Activated CD8-positive, alpha-beta T cell treated with anti-CD3 and anti-CD28 coated beads, Interleukin-2, amount 10 ng/mL, durations not matched to agents 7 days and 5 days (primary cell): Measurements from ENCODE around the gene CLTCL1. TPM values are rescaled to one million over a fixed set of nuclear protein-coding genes. Genes with fewer than 3 reads are reported as not detected.

Experiments used
- ATAC-seq: fragments of 150-1000 bp; cut with Tn5 transposase; one replicate; pipeline ENCODE4 v1.10.0; 2021; ENCODE audit warnings: moderate library complexity
- CTCF ChIA-PET: fragments of 350-600 bp; sonication (Branson Sonifier 250); formaldehyde crosslinking; loops from one replicate; lab custom pipeline; 2021; ENCODE audit warnings: antibody characterized with exemption; lab: Charles Lee
- POLR2A ChIA-PET: fragments of 350-600 bp; sonication (Branson Sonifier 250); formaldehyde crosslinking; loops from one replicate; lab custom pipeline; 2021; ENCODE audit warnings: antibody characterized with exemption; lab: Charles Lee
- DNase-seq: peaks from one replicate; pipeline ENCODE4 v3.0.0-alpha.2; 2020
- H3K27ac Mint-ChIP-seq: one replicate; pipeline ENCODE4 v1.8.0; 2021; ENCODE audit warnings: mild to moderate bottlenecking, mixed read lengths
- H3K27me3 Mint-ChIP-seq: one replicate; pipeline ENCODE4 v1.8.0; 2021; ENCODE audit warnings: low read depth, mixed read lengths
- H3K36me3 Mint-ChIP-seq: one replicate; pipeline ENCODE4 v1.8.0; 2021; ENCODE audit warnings: low read depth, mixed read lengths
- H3K4me1 Mint-ChIP-seq: one replicate; pipeline ENCODE4 v1.8.0; 2021; ENCODE audit warnings: low read depth, mixed read lengths
- H3K4me3 Mint-ChIP-seq: one replicate; pipeline ENCODE4 v1.8.0; 2021; ENCODE audit warnings: mild to moderate bottlenecking, mixed read lengths
- H3K9me3 Mint-ChIP-seq: one replicate; pipeline ENCODE4 v1.8.0; 2022; ENCODE audit warnings: mixed read lengths; ENCODE audit not compliant: insufficient read depth
- total RNA-seq, 2 experiments: library from RNA; stranded (reverse); gene quantifications; one replicate each; pipeline ENCODE4 v1.2.3, GENCODE V29; 2021

CLTCL1 gene
- total RNA-seq, 2 experiments from 2014 or later = 0.44 to 0.58 TPM

DNA sequence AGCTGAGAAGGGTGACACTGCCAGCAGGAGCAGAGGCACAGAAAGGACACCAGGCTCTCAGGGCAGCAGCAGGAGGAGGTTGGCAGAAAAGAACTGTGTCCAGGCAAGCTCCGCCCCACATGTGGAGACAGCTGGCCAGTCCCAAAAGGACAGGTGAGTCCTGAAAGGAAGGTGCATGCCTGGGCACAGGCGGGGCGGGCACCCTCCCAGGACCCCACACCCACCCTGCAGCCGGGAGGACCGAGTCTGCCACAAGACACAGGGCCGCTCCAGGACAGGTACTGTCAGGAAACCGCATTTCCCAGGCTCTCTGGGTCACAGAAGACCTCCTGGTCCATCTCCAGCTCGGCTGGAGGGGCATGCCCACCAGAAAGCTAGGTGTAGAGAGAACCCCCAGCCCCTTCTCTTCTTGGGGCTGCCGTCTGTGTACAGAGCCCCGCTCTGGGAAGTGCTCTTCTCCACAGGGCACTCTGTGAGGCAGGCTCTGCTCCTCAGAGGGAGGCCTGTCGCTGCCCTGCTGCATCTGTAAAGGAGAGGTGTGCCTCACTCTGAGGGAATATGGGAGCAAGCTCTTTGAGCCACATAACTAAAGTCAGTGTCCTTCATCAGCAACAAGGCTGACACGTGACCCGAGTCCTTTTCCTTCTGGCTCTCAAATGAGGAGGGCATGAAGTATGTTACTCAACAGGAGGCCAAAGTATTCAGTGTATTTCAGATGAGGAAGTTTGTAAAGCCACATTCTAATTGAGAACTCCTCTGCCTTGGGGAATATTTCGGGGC, 50.5 kb downstream of the CLTCL1 start:
- no peaks in the 10 kb centered on the region for H3K9me3 Mint-ChIP-seq
- ChIA-PET POLR2A (no interaction called here), CTCF (no interaction called here)
- ATAC-seq (no peak), DNase-seq (no peak)
- peaks cover 7% of the 10 kb centered on the region for H3K4me1 Mint-ChIP-seq
- peaks cover 5% of the 10 kb centered on the region for H3K27me3 Mint-ChIP-seq
- H3K4me3 Mint-ChIP-seq = no peak overlapping the region
- no peak overlapping the region for H3K27ac Mint-ChIP-seq
- H3K36me3 Mint-ChIP-seq = no peaks in the 10 kb centered on the region

DNA sequence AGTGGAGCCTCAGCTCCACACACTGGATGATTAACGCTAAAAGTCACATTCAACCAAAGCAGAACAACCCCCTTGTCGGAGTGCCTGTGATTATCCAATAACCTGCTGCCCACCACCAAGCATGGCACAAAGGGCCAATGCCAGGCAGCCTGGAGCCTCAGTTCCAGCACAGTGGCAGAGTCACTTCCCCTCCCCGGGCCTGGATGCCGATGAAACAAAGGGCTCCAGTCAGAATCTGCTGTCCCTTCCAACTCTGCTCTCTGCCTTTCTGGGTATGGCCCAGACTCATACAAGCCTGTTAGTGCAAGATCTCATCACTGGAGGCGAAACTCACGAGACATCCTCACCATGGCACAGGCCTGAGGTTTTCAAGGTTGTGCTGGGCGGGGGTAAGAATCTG, 52.1 kb downstream of the CLTCL1 start:
- Mint-ChIP-seq H3K36me3 (no peaks in the 10 kb centered on the region), H3K9me3 (no peaks in the 10 kb centered on the region), H3K27me3 (peaks cover 8% of the 10 kb centered on the region), H3K4me3 (no peak overlapping the region), H3K4me1 (no peaks in the 10 kb centered on the region), H3K27ac (no peak overlapping the region)
- ATAC-seq = no peak
- CTCF ChIA-PET = no interaction called here
- no peak for DNase-seq
- POLR2A ChIA-PET = no interaction called here

DNA sequence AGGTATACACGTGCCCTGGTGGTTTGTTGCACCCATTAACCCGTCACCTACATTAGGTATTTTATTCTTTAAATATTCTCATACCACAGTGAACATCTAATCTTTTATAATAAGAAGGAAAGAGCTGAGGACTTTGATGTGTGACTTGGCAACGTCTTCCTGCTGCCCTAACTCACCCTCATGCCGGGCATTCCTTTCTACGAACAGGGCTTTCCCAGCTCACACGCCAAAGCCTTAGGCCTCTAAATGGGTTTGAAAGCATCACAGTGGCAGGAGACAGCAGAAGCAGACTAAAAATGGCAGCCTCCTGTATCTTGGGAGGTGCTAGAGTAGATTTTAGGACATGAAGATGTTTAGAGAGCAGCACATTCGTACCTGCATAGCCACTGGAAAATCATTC, 52.6 kb downstream of the CLTCL1 start:
- DNase-seq = no peak
- no peaks in the 10 kb centered on the region for H3K9me3 Mint-ChIP-seq
- no peak overlapping the region for H3K4me3 Mint-ChIP-seq
- POLR2A ChIA-PET = no interaction called here
- no peak overlapping the region for H3K27ac Mint-ChIP-seq
- H3K27me3 Mint-ChIP-seq = peaks cover 12% of the 10 kb centered on the region
- no peak for ATAC-seq
- CTCF ChIA-PET = no interaction called here
- no peaks in the 10 kb centered on the region for H3K4me1 Mint-ChIP-seq
- no peaks in the 10 kb centered on the region for H3K36me3 Mint-ChIP-seq

DNA sequence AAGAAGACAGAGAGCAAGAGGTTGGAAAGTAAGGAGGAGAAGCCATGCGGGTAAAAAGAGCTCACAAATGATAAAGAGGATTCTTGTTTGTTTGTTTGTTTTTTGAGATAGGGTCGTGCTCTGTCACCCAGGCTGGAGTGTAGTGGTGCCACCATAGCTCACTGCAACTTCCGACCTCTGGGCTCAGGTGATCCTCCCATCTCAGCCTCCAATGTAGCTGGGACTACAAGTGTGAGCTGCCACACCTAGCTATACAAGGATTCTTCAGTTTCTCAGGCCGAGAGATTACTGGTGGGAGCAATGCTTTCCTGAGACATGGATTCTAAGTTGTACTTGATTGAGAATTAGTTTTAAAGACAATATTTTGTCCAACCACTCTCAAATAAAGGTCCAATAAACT, 55.6 kb downstream of the CLTCL1 start:
- Mint-ChIP-seq H3K4me1 (no peaks in the 10 kb centered on the region), H3K9me3 (no peaks in the 10 kb centered on the region), H3K36me3 (no peaks in the 10 kb centered on the region), H3K27ac (no peak overlapping the region), H3K4me3 (no peak overlapping the region), H3K27me3 (peaks cover 16% of the 10 kb centered on the region)
- ATAC-seq = no peak
- DNase-seq = no peak
- POLR2A ChIA-PET = no interaction called here
- CTCF ChIA-PET = no interaction called here

DNA sequence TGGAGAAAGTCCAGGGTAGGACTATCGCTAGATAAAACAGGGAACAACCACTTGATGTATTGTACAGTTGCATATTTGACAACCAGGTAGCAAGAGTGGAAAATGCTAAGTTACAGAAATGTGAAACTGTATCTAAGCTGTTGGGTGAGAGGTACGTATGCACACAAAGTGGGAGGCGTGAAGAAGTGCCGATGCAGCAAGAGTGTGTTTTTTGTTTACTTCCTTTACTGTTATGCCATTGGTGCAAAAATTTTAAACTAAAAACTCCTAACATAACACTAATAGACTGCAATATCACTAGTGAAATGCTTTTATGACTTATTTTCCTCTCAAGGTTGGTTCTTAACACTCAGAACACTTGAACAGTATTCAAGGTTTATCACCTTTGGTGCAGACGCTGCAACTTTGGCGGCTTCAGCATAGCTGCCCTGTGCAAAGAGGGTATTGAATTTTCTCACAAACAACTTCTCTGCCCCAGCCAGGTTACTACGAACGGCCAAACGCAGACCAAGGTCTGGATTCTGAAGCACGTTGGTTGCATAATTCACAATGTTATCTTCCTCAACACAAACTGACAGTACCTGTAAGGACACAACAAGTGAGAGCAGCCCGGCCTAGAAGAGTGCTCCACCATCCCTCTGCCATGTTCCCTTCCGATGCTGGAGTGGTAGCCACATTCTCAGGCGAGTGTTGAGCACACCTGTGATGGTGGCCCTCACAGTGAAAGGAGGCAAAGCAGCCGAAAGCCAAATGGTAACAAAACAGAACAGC, 57.2 kb downstream of the CLTCL1 start:
- Mint-ChIP-seq H3K27ac (no peak overlapping the region), H3K9me3 (no peaks in the 10 kb centered on the region), H3K4me3 (no peak overlapping the region), H3K27me3 (peaks cover 18% of the 10 kb centered on the region), H3K4me1 (no peaks in the 10 kb centered on the region), H3K36me3 (no peaks in the 10 kb centered on the region)
- no peak for DNase-seq
- no peak for ATAC-seq
- ChIA-PET POLR2A (no interaction called here), CTCF (no interaction called here)

DNA sequence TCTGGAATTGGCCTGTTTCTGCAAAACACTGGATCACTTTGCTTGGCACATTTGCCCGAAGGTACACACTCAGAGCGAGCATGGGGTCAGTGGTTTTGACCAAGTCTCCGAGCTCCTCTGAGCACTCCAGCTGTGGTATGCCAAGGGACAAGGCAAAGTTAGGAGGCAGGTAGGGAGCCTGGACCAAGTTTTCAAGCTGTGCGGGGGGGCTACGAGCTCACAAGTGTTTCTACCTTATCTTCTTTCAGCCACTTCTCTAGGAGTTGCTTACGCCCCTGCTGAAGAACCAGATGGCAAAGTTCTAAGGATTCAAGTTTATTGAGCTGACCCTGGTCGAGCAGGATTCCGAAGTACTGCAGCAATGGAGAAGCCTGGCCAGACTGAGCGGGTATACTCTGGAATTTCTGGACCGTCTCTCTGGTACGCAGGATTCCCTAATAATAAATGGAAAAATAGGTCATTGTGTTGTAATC, 58.3 kb downstream of the CLTCL1 start:
- DNase-seq = no peak
- no peaks in the 10 kb centered on the region for H3K36me3 Mint-ChIP-seq
- no peak overlapping the region for H3K27ac Mint-ChIP-seq
- H3K4me3 Mint-ChIP-seq = no peak overlapping the region
- CTCF ChIA-PET = no interaction called here
- no peak for ATAC-seq
- POLR2A ChIA-PET = no interaction called here
- peaks cover 18% of the 10 kb centered on the region for H3K27me3 Mint-ChIP-seq
- H3K4me1 Mint-ChIP-seq = no peaks in the 10 kb centered on the region
- H3K9me3 Mint-ChIP-seq = no peaks in the 10 kb centered on the region

DNA sequence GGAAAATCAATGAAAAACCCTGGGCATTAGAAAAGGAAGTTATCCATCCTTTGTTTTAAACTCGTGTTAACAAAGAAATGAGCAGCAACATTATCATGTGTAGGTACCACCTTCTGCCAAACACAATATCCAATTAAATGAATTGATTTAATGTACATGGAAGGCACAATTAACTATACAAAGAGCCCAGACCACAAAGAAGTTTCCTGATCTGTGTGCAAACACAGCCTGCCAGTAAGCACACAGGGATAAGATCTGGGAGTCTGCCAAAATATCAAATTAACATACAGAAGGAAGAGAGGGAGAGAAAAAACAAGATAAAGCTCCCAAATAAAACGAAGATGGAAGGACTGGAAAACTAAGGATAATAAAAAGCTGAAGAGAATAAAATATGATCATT, 58.9 kb downstream of the CLTCL1 start:
- DNase-seq = no peak
- POLR2A ChIA-PET = no interaction called here
- no peak overlapping the region for H3K27ac Mint-ChIP-seq
- no peaks in the 10 kb centered on the region for H3K36me3 Mint-ChIP-seq
- H3K4me3 Mint-ChIP-seq = no peak overlapping the region
- CTCF ChIA-PET = no interaction called here
- no peaks in the 10 kb centered on the region for H3K9me3 Mint-ChIP-seq
- ATAC-seq = no peak
- H3K4me1 Mint-ChIP-seq = no peaks in the 10 kb centered on the region
- H3K27me3 Mint-ChIP-seq = peaks cover 18% of the 10 kb centered on the region

DNA sequence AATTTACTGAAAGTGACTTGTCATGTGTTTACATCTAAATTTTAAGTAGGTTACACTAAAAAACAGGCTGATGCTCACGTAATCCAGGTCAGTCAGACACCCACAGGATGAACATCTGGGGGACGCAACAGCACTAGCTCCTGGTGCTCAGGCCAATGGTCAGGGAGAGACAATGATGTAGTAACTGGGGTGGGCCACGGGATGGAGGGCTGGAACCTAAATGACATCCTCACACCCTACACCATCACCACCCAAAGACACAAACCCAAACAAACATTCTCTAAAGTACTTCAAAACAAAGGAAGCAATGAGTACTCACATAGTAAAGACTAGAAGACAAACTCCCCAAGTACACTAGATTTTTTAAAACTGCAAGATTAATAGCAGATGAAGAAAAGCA, 59.5 kb downstream of the CLTCL1 start:
- H3K36me3 Mint-ChIP-seq = no peaks in the 10 kb centered on the region
- CTCF ChIA-PET = no interaction called here
- POLR2A ChIA-PET = no interaction called here

DNA sequence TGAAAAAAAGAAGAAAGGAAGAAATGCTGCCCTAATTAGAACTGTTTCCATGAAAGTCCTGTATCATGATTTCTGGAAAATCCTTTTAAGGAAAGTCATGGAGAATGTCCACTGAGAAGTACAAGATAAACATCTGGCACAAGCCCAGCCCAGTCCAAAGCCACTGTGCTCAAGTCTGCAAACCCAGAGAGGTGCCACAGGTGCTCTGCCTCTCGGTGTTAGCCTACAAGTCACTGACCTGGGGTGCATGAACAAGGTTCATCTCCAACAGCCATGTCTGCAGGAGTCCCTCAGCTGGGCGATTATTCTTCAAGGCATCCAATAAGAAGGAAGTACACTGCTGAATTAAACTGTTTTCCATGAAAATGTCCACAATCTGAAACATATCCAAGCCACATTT, 61.9 kb downstream of the CLTCL1 start:
- H3K4me3 Mint-ChIP-seq = no peak overlapping the region
- ChIA-PET POLR2A (no interaction called here), CTCF (no interaction called here)
- ATAC-seq (no peak), DNase-seq (no peak)
- H3K27me3 Mint-ChIP-seq = peaks cover 12% of the 10 kb centered on the region
- H3K4me1 Mint-ChIP-seq = no peaks in the 10 kb centered on the region
- no peaks in the 10 kb centered on the region for H3K36me3 Mint-ChIP-seq
- H3K27ac Mint-ChIP-seq = no peak overlapping the region
- H3K9me3 Mint-ChIP-seq = no peaks in the 10 kb centered on the region

More for the DNA sequence above, 59.5 kb downstream of the CLTCL1 start:
- DNase-seq (no peak), ATAC-seq (no peak)
- H3K27me3 Mint-ChIP-seq = peaks cover 17% of the 10 kb centered on the region
- no peak overlapping the region for H3K27ac Mint-ChIP-seq
- H3K4me1 Mint-ChIP-seq = no peaks in the 10 kb centered on the region
- H3K9me3 Mint-ChIP-seq = no peaks in the 10 kb centered on the region
- H3K4me3 Mint-ChIP-seq = no peak overlapping the region

DNA sequence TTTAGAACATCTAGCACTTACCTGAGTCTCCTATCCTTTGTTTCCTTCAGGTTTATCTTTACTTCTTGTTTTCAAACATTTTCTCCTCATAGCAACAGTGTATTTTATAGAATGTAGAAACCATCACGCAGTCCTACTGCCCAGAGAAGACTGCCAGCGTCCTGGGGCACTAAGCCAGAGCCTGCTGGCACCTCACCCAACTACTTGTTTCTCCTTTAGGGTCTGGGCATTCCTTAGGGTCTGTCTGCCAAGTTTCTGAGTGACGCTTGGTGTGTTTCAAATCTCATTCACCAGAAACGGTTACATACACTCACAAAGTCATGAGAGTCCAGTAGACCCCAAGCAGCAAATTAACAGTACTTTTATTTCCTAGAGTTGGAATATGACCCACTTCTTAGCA, 63.3 kb downstream of the CLTCL1 start:
- peaks cover 3% of the 10 kb centered on the region for H3K4me1 Mint-ChIP-seq
- H3K9me3 Mint-ChIP-seq = no peaks in the 10 kb centered on the region
- no peak for DNase-seq
- H3K36me3 Mint-ChIP-seq = no peaks in the 10 kb centered on the region
- no peak for ATAC-seq
- H3K4me3 Mint-ChIP-seq = no peak overlapping the region
- POLR2A ChIA-PET = no interaction called here
- peaks cover 7% of the 10 kb centered on the region for H3K27me3 Mint-ChIP-seq
- CTCF ChIA-PET = no interaction called here
- H3K27ac Mint-ChIP-seq = no peak overlapping the region

DNA sequence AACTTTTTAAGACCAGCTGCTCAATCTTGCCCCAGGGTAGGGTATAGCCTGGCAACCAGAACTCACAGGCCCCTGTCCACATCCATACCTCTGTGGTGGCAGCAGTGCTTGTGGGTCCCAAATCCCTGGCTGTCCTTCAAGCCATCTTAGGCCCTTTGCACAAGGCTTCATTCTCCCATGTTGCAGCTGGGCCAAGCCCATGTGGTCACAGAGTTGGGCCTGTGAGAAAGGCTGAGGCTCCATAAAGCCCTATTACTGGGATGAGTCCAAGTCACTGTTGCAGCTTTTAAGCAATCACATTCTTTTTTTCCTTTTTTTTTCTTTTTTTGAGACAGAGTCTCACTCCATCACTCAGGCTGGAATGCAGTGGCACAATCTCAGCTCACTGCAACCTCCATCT, 65.1 kb downstream of the CLTCL1 start:
- Mint-ChIP-seq H3K9me3 (no peaks in the 10 kb centered on the region), H3K36me3 (no peaks in the 10 kb centered on the region), H3K4me1 (peaks cover 5% of the 10 kb centered on the region), H3K27me3 (peaks cover 2% of the 10 kb centered on the region), H3K4me3 (no peak overlapping the region), H3K27ac (no peak overlapping the region)
- ChIA-PET CTCF (no interaction called here), POLR2A (no interaction called here)
- DNase-seq (no peak), ATAC-seq (no peak)

DNA sequence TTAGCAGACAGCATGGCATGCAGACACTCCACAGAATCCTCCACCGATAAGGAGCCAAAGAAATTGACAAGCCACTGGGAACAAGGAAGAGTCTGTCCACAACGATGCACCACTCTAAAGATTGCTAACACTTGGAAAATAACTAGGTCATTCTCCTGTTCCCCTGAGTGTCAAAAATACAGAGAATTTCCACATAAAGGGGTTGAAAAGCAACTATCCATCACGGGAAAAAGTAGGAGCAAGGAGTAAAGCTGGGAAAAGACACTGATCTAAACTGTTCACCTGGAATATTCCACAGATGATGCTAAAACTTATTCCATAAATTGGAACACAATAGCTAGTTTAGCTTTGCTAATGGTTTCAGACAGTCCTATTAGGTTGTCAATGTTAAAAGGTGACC, 66.0 kb downstream of the CLTCL1 start:
- H3K36me3 Mint-ChIP-seq = no peaks in the 10 kb centered on the region
- no peak overlapping the region for H3K4me3 Mint-ChIP-seq
- CTCF ChIA-PET = no interaction called here
- no peak overlapping the region for H3K27ac Mint-ChIP-seq
- no peaks in the 10 kb centered on the region for H3K9me3 Mint-ChIP-seq
- peaks cover under 1% of the 10 kb centered on the region for H3K27me3 Mint-ChIP-seq
- H3K4me1 Mint-ChIP-seq = peaks cover 5% of the 10 kb centered on the region
- ATAC-seq (no peak), DNase-seq (no peak)
- POLR2A ChIA-PET = no interaction called here
